Calu3 (cell line): ENCODE data around the gene AQP1. TPM values are rescaled to one million over a fixed set of nuclear protein-coding genes. Genes with fewer than 3 reads are reported as not detected.

Experiments used
- BruUV-seq: library from RNA; stranded (reverse); fragments of 400-500 nt; replicated peaks from 2 replicates; lab custom pipeline; 2021; lab: Mats Ljungman, UMichigan
- CTCF ChIA-PET: fragments of 300-600 bp; sonication (Branson Sonifier 250); formaldehyde crosslinking; loops from one replicate; lab custom pipeline; 2022; ENCODE audit warnings: antibody characterized with exemption; lab: Charles Lee
- DNase-seq: peaks from one replicate; pipeline ENCODE4 v3.0.0; 2022
- H3K27ac Mint-ChIP-seq: one replicate; pipeline ENCODE4 v1.8.0; 2022; ENCODE audit warnings: mixed read lengths; ENCODE audit not compliant: unreplicated experiment
- H3K27me3 Mint-ChIP-seq: one replicate; pipeline ENCODE4 v1.8.0; 2022; ENCODE audit warnings: mixed read lengths; ENCODE audit not compliant: unreplicated experiment
- H3K36me3 Mint-ChIP-seq: one replicate; pipeline ENCODE4 v1.8.0; 2022; ENCODE audit warnings: mild to moderate bottlenecking, moderate library complexity, mixed read lengths; ENCODE audit not compliant: insufficient read depth, unreplicated experiment
- H3K4me1 Mint-ChIP-seq: one replicate; pipeline ENCODE4 v1.8.0; 2022; ENCODE audit warnings: mild to moderate bottlenecking, low read depth, mixed read lengths; ENCODE audit not compliant: unreplicated experiment
- H3K4me3 Mint-ChIP-seq: one replicate; pipeline ENCODE4 v1.8.0; 2022; ENCODE audit warnings: mild to moderate bottlenecking, low read depth, moderate library complexity, mixed read lengths; ENCODE audit not compliant: unreplicated experiment
- H3K9me3 Mint-ChIP-seq: one replicate; pipeline ENCODE4 v1.8.0; 2022; ENCODE audit warnings: low read depth, mixed read lengths; ENCODE audit not compliant: unreplicated experiment
- CTCF ChIP-seq: fragments of 200-600 bp; IDR thresholded peaks from one replicate; pipeline ENCODE4 v1.8.0; 2022; ENCODE audit warnings: antibody characterized with exemption; ENCODE audit not compliant: unreplicated experiment
- intact Hi-C: fragments of 100-400 bp; cut with micrococcal nuclease; formaldehyde crosslinking; loops from one replicate; pipeline ENCODE4 v1.10.0; 2022; ENCODE audit not compliant: unreplicated experiment
- total RNA-seq: library from RNA; stranded (reverse); gene quantifications from 2 replicates; pipeline ENCODE4 v1.2.3, GENCODE V29; 2022

AQP1 gene
- total RNA-seq, 1 experiment from 2014 or later: 1.7 TPM

- no peaks in the 10 kb centered on the region for H3K36me3 Mint-ChIP-seq
- CTCF ChIA-PET: interaction anchor here (2.8 kb wide), 1 partner anchor 31 kb away, joined by 9 read pairs; no protein-coding TSS in a partner anchor
- no peak overlapping the region for H3K27ac Mint-ChIP-seq
- no peaks in the 10 kb centered on the region for H3K27me3 Mint-ChIP-seq
- no peaks in the 10 kb centered on the region for H3K9me3 Mint-ChIP-seq
- TF ChIP-seq CTCF: no peak
- BruUV-seq: no TSS peak
- no peak overlapping the region for H3K4me3 Mint-ChIP-seq
- peaks cover 22% of the 10 kb centered on the region for H3K4me1 Mint-ChIP-seq
- intact Hi-C loops: no loop called here
- DNase-seq: no peak
Observed at GRCh38 chr7:30907527-30908267, 4.0 kb upstream of the AQP1 start.

- intact Hi-C loops: no loop called here
Observed at GRCh38 chr7:30908681-30909080, 3.0 kb upstream of the AQP1 start.

GRCh38 chr7:30909431-30909830 is 2.2 kb upstream of the AQP1 start:
- CTCF ChIA-PET: interaction anchor here (0.6 kb wide), 1 partner anchor 12 kb away, joined by 3 read pairs; no protein-coding TSS in a partner anchor
- H3K4me1 Mint-ChIP-seq: peaks cover 39% of the 10 kb centered on the region
- no peaks in the 10 kb centered on the region for H3K27me3 Mint-ChIP-seq
- TF ChIP-seq CTCF: no peak
- no peak overlapping the region for H3K4me3 Mint-ChIP-seq
- no peaks in the 10 kb centered on the region for H3K9me3 Mint-ChIP-seq
- BruUV-seq: no TSS peak
- H3K36me3 Mint-ChIP-seq: peaks cover 4% of the 10 kb centered on the region
- intact Hi-C loops: no loop called here
- H3K27ac Mint-ChIP-seq: no peak overlapping the region
- no peak for DNase-seq

More at GRCh38 chr7:30908681-30909080, 3.0 kb upstream of the AQP1 start:
- H3K9me3 Mint-ChIP-seq: no peaks in the 10 kb centered on the region
- H3K36me3 Mint-ChIP-seq: peaks cover 4% of the 10 kb centered on the region
- BruUV-seq: no TSS peak
- DNase-seq: no peak
- no peak for TF ChIP-seq CTCF
- no peaks in the 10 kb centered on the region for H3K27me3 Mint-ChIP-seq
- CTCF ChIA-PET: interaction anchor here (0.7 kb wide), 1 partner anchor 118 kb away, joined by 3 read pairs; no protein-coding TSS in a partner anchor
- no peak overlapping the region for H3K27ac Mint-ChIP-seq
- peaks cover 32% of the 10 kb centered on the region for H3K4me1 Mint-ChIP-seq
- no peak overlapping the region for H3K4me3 Mint-ChIP-seq

GRCh38 chr7:30910411-30911073 is 1.1 kb upstream of the AQP1 start:
- no TSS peak for BruUV-seq
- Mint-ChIP-seq H3K4me1 (peaks cover 42% of the 10 kb centered on the region), H3K9me3 (no peaks in the 10 kb centered on the region), H3K27ac (no peak overlapping the region), H3K4me3 (no peak overlapping the region), H3K36me3 (peaks cover 4% of the 10 kb centered on the region), H3K27me3 (no peaks in the 10 kb centered on the region)
- intact Hi-C loops: no loop called here
- DNase-seq: no peak
- TF ChIP-seq CTCF: no peak
- CTCF ChIA-PET: no interaction called here
